Measurements from ENCODE around the gene SLC24A3. TPM values are rescaled to one million over a fixed set of nuclear protein-coding genes. Genes with fewer than 3 reads are reported as not detected.

The SLC24A3 gene
- total RNA-seq, 1 donor from 2014 or later: not detected

- DNase-seq (ENCODE audit: low read depth, low spot score): no peak
These were observed 125.9 kb downstream of the SLC24A3 start for GRCh38 chr20:19338380-19338779.

- DNase-seq (ENCODE audit: low read depth, low spot score): no peak
These were observed 126.5 kb downstream of the SLC24A3 start for GRCh38 chr20:19338960-19339359.

- DNase-seq (ENCODE audit: low read depth, low spot score): no peak
These were observed 129.1 kb downstream of the SLC24A3 start for GRCh38 chr20:19341348-19342053.

GRCh38 chr20:19344341-19344740 lies 131.9 kb downstream of the SLC24A3 start:
- no peak for DNase-seq (ENCODE audit: low read depth, low spot score)

- DNase-seq (ENCODE audit: low read depth, low spot score): no peak
These were observed 135.6 kb downstream of the SLC24A3 start for GRCh38 chr20:19347943-19348456.

- no peak for DNase-seq (ENCODE audit: low read depth, low spot score)
These were observed 136.1 kb downstream of the SLC24A3 start for GRCh38 chr20:19348582-19348981.

GRCh38 chr20:19349879-19350278 lies 137.4 kb downstream of the SLC24A3 start:
- DNase-seq (ENCODE audit: low read depth, low spot score): no peak

- no peak for DNase-seq (ENCODE audit: low read depth, low spot score)
These were observed 139.1 kb downstream of the SLC24A3 start for GRCh38 chr20:19351542-19351941.

GRCh38 chr20:19354950-19355349 lies 142.5 kb downstream of the SLC24A3 start:
- no peak for DNase-seq (ENCODE audit: low read depth, low spot score)

- no peak for DNase-seq (ENCODE audit: low read depth, low spot score)
These were observed 149.3 kb downstream of the SLC24A3 start for GRCh38 chr20:19361790-19362189.

GRCh38 chr20:19363476-19363875 lies 151.0 kb downstream of the SLC24A3 start:
- DNase-seq (ENCODE audit: low read depth, low spot score): no peak

- DNase-seq (ENCODE audit: low read depth, low spot score): no peak
These were observed 155.1 kb downstream of the SLC24A3 start for GRCh38 chr20:19367591-19367990.

GRCh38 chr20:19368351-19368750 lies 155.9 kb downstream of the SLC24A3 start:
- DNase-seq (ENCODE audit: low read depth, low spot score): no peak

GRCh38 chr20:19370076-19371075 lies 157.9 kb downstream of the SLC24A3 start:
- DNase-seq (ENCODE audit: low read depth, low spot score): no peak

- DNase-seq (ENCODE audit: low read depth, low spot score): no peak
These were observed 158.7 kb downstream of the SLC24A3 start for GRCh38 chr20:19371112-19371511.

- DNase-seq (ENCODE audit: low read depth, low spot score): no peak
These were observed 161.8 kb downstream of the SLC24A3 start for GRCh38 chr20:19374216-19374615.

GRCh38 chr20:19375395-19375794 lies 163.0 kb downstream of the SLC24A3 start:
- DNase-seq (ENCODE audit: low read depth, low spot score): no peak

- DNase-seq (ENCODE audit: low read depth, low spot score): no peak
These were observed 163.4 kb downstream of the SLC24A3 start for GRCh38 chr20:19375801-19376200.

GRCh38 chr20:19376451-19377229 lies 164.2 kb downstream of the SLC24A3 start:
- DNase-seq (ENCODE audit: low read depth, low spot score): no peak

GRCh38 chr20:19378058-19378457 lies 165.6 kb downstream of the SLC24A3 start:
- DNase-seq (ENCODE audit: low read depth, low spot score): no peak

- DNase-seq (ENCODE audit: low read depth, low spot score): no peak
These were observed 167.8 kb downstream of the SLC24A3 start for GRCh38 chr20:19380211-19380610.

Data from pulmonary artery endothelial cell (primary cell).